ENCODE data around the gene AUH.

Gene AUH

DNA sequence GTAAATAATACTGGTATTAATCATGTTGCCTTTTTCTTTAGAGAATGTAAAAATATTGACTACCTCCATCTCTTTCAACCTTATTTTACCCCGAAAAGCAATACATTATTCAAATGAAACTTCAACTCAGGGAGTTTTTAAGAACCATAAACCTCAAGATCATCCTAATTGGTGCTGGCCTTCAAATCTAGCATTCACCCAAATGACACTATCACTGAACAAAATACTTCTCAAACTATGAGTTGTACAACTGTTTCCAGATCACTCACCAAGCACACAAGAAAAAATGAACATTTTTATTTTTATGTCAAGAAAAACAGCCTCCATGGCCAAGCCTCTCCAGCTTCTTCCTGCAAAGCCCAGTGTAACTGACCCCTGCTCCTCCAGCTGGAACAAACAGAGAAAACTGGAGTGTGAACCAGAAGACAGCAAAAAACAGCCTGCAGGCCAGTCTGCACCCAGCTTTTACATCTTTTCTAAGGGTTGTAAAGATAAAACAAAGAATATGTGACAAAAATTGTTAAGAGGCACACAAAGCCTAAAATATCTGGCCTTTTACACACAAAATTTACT, 21.2 kb downstream of the AUH start:
- DNase-seq = no peak

GRCh38 chr9:91338681-91339080, 23.0 kb downstream of the AUH start:
- DNase-seq = no peak

- no peak for DNase-seq
These were observed 24.9 kb downstream of the AUH start for GRCh38 chr9:91336786-91337185.

GRCh38 chr9:91334053-91334452, 27.7 kb downstream of the AUH start:
- no peak for DNase-seq

DNA sequence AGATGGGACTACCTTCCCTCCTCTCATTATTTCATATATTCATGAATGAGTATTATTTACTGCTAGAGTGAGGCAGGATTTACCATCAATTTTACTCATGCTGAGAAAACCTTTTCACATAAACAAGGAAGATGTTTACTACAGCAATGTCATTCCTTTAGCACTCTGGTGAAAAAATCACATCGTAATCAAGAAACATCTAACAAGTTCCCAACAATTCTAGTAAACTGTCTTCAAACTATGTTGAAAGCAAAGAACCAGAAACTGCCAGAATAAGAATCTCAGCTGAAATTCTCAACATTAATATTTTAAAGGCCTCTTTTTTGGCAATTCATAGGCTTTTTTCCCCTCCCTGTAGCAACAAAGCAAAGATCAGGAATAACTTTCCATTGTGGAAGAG, 28.2 kb downstream of the AUH start:
- no peak for DNase-seq

GRCh38 chr9:91332546-91333231, 29.0 kb downstream of the AUH start:
- DNase-seq = no peak

DNA sequence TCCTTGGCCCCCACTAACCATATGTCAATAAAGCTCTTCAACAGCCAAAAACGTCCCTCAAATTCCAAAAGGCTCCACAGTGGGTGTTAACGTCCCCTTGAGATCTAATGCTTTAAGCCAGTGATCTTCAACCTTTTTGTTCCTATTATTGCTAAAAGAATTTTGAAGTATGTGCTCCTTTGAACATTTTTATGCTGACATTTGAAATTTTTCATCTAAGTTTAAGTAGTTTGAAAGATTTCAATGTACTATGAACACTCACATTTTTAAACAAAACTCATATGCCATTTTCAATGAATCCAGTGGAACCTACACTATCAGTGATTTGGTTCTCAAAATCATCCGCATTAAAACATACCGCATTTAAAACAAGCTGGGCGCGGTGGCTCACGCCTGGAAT, 29.9 kb downstream of the AUH start:
- no peak for DNase-seq

DNA sequence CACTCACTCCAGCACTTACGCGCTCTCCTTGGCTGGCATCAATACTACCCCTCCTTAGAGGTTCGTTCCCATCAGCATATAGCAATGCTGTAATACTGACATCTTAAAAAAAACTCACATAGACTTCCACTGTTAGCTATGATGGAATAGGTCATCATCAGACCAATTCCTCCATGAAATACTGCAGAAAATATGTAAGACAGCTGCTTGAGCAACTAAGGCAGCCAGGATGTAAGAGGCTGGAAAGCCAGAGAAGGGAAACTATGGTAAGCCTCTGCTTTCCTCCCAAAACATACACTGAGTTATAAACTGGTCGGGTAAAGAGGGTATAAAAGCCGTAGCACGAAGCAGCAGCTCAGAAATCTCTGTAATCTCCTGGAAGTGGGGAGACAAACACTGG, 33.5 kb downstream of the AUH start:
- DNase-seq = no peak

GRCh38 chr9:91321691-91322090, 40.0 kb downstream of the AUH start:
- DNase-seq = no peak

- no peak for DNase-seq
These were observed 41.4 kb downstream of the AUH start for GRCh38 chr9:91320299-91320698.

DNA sequence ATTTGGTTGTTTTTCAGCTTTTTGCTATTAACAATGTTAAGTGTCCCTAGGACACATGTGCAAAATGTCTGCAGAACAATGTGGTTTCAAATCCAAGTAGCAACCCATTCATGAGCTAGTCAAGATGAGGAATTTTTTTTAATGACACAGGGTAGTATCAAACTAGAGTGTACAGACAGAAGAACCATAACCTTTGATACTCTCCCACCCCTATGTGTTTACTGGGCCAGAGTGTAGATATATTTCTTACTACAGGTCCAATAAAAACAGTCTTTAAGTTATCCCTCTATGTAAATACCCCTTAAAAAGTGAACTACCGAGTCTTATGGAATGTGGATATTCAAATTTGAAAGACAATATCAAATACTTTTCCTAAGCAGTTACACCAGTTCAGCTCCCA, 45.6 kb downstream of the AUH start:
- no peak for DNase-seq

DNA sequence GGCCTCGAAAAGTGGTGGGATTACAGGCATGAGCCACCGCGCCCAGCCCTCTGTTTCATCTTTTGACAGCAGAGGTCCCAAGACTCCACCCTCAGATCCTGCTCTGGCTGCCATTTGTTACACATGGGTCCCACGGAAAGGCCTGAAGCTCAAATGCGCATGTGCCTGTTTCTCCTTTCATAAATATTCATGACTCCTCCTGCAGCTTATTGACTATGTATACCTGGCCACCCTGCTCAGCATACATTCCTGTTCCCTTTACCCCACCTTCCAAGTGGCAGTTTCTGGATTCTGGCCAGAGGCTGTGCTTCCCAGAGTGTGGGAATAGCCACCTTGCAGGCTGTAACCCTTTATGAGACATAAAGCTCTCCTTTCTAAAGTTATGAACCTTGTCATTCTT, 46.5 kb downstream of the AUH start:
- no peak for DNase-seq

GRCh38 chr9:91312717-91313325, 48.9 kb downstream of the AUH start:
- no peak for DNase-seq

DNA sequence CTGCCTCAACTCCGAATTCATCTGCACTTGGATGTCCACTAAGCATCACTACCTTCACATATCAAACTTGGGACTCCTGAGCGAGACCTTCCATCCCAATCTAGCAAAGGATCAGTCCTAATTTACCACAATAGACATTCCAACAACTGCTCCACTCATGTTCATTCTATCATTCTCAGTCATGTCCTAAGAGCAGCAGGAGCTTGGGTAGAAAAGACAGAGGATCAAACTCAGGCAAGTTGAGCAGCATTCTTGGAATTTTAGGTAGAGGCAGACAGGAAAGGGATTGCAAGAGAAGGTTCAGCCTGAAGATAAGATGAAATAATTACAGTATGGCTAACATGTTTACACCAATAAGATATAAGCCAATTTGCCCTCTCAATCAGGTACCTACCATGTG, 51.7 kb downstream of the AUH start:
- no peak for DNase-seq

- no peak for DNase-seq
These were observed 53.5 kb downstream of the AUH start for GRCh38 chr9:91308191-91308590.

GRCh38 chr9:91307279-91307678, 54.4 kb downstream of the AUH start:
- DNase-seq = no peak

- DNase-seq = no peak
These were observed 55.5 kb downstream of the AUH start for GRCh38 chr9:91306296-91306630.

GRCh38 chr9:91305596-91306295, 56.0 kb downstream of the AUH start:
- no peak for DNase-seq

GRCh38 chr9:91303741-91304415, 57.8 kb downstream of the AUH start:
- DNase-seq = no peak

- no peak for DNase-seq
These were observed 58.9 kb downstream of the AUH start for GRCh38 chr9:91302831-91303230.

DNA sequence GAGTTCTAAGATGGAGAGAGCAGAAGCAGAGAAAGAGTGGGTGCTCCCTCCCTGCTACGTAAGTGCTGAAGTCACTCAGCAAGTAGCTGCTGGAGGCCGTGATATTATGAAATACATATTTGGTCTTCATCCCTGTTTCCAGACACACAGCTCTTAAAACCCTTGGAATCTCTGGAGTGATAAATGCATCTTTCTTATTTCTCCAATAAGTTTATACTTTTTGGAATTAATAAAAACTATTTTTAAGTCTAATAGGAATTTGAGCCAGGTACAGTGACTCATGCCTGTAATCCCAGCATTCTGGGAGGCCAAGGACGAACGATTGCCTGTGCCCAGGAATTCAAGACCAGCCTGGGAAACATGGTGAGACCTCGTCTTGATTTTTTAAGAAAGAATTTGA, 60.6 kb downstream of the AUH start:
- DNase-seq = no peak

GRCh38 chr9:91298311-91298710, 63.4 kb downstream of the AUH start:
- no peak for DNase-seq

Measured in amygdala (tissue), 56 donors.